Testis (tissue), 2 donors: ENCODE data around the gene PBX1.

ENCODE experiments used
- CTCF ChIP-seq, 3 experiments: fragments of 450-650 bp in 2 of 3; fragments of 200-600 bp in 1 of 3; sonication (generic) in 1 of 3; IDR thresholded peaks; one replicate each; pipeline ENCODE4 v1.5.1; 2016 to 2019; ENCODE audit warnings: antibody characterized with exemption in 3 of 3, mild to moderate bottlenecking in 2 of 3, moderate library complexity in 1 of 3
- POLR2A ChIP-seq: fragments of 450-650 bp; IDR thresholded peaks from one replicate; pipeline ENCODE4 v1.6.1; 2017; ENCODE audit warnings: antibody characterized with exemption, mild to moderate bottlenecking, moderate library complexity

GRCh38 chr1:164562947-164563520 is 4.0 kb downstream of the PBX1 start:
- TF ChIP-seq CTCF (IDR thresholded peaks at IDR 0.05) (no peak), POLR2A (no peak)
